ENCODE results near the gene BRINP1. TPM values are rescaled to one million over a fixed set of nuclear protein-coding genes. Genes with fewer than 3 reads are reported as not detected.

Gene BRINP1
- total and polyA plus RNA-seq, 10 of the 15 experiments (the other 5 are each of a cell fraction or from before 2014, with no cell fraction given), result not detected

DNA sequence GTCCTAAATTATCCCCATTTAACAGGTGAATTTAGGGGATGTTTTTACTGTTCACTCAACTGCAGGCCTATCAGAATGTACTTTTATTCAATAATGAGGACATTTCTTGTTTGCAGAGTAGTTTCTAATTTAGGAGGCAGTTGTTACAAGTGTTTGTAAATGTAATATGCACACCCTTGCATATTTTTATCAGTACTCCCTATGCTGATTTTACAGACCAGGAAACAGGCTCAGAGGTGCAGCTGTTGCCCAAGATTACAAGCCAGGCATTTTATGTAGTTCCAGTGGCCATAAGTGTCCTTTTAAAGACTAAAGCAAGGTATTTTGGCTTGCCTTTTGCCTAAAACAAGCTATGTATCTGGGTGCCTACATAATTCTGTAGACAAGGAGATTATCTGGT, 47.6 kb upstream of the BRINP1 start:
- Histone ChIP-seq H3K4me3 (no peak overlapping the region), H2AFZ (ENCODE audit: control insufficient read depth, low read depth, low read length) (no peak overlapping the region), H4K20me1 (ENCODE audit: control insufficient read depth, insufficient read depth) (no peaks in the 10 kb centered on the region), H3K36me3 (ENCODE audit: control insufficient read depth in 2 of 2, insufficient read depth in 2 of 2, low read length in 1 of 2) (no peaks in the 10 kb centered on the region), H3K4me1 (ENCODE audit: control insufficient read depth, insufficient read depth, low read length) (no peaks in the 10 kb centered on the region), H3K79me2 (ENCODE audit: control insufficient read depth, insufficient read depth, low read length) (no peaks in the 10 kb centered on the region), H3K9ac (ENCODE audit: control insufficient read depth, insufficient read depth, low read length) (no peak overlapping the region), H3K9me3 (replicated peaks; ENCODE audit: control insufficient read depth, insufficient read depth, low read length) (no peaks in the 10 kb centered on the region), H3K27me3 (replicated peaks in 1 of 2; ENCODE audit: control insufficient read depth in 2 of 2, insufficient read depth in 2 of 2, low read length in 1 of 2) (no peaks in the 10 kb centered on the region), H3K4me2 (ENCODE audit: control insufficient read depth, insufficient read depth) (no peak overlapping the region), H3K27ac (ENCODE audit: control insufficient read depth, insufficient read depth) (no peak overlapping the region)
- RAD21 ChIA-PET (ENCODE audit: unreplicated experiment), result no interaction called here
- POLR2A ChIA-PET, result interaction anchor here (0.7 kb wide), 1 partner anchor 33 kb away, joined by 3 read pairs; no protein-coding TSS in a partner anchor
- no TSS peak for BruUV-seq (replicated peaks)
- TF ChIP-seq BRCA1 (IDR thresholded peaks at IDR 0.05; ENCODE audit: low read depth, low read length) (no peak), SPI1 (IDR thresholded peaks at IDR 0.05; ENCODE audit: borderline replicate concordance, insufficient read depth, low read depth, low read length) (no peak), SREBF2 (IDR thresholded peaks at IDR 0.05; ENCODE audit: low read length) (no peak)
- TF ChIP-seq, protein P1, sequence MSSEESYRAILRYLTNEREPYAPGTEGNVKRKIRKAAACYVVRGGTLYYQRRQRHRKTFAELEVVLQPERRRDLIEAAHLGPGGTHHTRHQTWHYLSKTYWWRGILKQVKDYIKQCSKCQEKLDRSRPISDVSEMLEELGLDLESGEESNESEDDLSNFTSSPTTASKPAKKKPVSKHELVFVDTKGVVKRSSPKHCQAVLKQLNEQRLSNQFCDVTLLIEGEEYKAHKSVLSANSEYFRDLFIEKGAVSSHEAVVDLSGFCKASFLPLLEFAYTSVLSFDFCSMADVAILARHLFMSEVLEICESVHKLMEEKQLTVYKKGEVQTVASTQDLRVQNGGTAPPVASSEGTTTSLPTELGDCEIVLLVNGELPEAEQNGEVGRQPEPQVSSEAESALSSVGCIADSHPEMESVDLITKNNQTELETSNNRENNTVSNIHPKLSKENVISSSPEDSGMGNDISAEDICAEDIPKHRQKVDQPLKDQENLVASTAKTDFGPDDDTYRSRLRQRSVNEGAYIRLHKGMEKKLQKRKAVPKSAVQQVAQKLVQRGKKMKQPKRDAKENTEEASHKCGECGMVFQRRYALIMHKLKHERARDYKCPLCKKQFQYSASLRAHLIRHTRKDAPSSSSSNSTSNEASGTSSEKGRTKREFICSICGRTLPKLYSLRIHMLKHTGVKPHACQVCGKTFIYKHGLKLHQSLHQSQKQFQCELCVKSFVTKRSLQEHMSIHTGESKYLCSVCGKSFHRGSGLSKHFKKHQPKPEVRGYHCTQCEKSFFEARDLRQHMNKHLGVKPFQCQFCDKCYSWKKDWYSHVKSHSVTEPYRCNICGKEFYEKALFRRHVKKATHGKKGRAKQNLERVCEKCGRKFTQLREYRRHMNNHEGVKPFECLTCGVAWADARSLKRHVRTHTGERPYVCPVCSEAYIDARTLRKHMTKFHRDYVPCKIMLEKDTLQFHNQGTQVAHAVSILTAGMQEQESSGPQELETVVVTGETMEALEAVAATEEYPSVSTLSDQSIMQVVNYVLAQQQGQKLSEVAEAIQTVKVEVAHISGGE (CRISPR knock-in tag; IDR thresholded peaks at IDR 0.05), result no peak
- TF ChIP-seq, protein P2, sequence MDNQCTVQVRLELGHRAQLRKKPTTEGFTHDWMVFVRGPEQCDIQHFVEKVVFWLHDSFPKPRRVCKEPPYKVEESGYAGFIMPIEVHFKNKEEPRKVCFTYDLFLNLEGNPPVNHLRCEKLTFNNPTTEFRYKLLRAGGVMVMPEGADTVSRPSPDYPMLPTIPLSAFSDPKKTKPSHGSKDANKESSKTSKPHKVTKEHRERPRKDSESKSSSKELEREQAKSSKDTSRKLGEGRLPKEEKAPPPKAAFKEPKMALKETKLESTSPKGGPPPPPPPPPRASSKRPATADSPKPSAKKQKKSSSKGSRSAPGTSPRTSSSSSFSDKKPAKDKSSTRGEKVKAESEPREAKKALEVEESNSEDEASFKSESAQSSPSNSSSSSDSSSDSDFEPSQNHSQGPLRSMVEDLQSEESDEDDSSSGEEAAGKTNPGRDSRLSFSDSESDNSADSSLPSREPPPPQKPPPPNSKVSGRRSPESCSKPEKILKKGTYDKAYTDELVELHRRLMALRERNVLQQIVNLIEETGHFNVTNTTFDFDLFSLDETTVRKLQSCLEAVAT (IDR thresholded peaks at IDR 0.05), result no peak
- TF ChIP-seq, protein P3, sequence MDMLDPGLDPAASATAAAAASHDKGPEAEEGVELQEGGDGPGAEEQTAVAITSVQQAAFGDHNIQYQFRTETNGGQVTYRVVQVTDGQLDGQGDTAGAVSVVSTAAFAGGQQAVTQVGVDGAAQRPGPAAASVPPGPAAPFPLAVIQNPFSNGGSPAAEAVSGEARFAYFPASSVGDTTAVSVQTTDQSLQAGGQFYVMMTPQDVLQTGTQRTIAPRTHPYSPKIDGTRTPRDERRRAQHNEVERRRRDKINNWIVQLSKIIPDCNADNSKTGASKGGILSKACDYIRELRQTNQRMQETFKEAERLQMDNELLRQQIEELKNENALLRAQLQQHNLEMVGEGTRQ (IDR thresholded peaks at IDR 0.05; ENCODE audit: borderline replicate concordance, low read depth, low read length), result no peak
- TF ChIP-seq, protein P4, sequence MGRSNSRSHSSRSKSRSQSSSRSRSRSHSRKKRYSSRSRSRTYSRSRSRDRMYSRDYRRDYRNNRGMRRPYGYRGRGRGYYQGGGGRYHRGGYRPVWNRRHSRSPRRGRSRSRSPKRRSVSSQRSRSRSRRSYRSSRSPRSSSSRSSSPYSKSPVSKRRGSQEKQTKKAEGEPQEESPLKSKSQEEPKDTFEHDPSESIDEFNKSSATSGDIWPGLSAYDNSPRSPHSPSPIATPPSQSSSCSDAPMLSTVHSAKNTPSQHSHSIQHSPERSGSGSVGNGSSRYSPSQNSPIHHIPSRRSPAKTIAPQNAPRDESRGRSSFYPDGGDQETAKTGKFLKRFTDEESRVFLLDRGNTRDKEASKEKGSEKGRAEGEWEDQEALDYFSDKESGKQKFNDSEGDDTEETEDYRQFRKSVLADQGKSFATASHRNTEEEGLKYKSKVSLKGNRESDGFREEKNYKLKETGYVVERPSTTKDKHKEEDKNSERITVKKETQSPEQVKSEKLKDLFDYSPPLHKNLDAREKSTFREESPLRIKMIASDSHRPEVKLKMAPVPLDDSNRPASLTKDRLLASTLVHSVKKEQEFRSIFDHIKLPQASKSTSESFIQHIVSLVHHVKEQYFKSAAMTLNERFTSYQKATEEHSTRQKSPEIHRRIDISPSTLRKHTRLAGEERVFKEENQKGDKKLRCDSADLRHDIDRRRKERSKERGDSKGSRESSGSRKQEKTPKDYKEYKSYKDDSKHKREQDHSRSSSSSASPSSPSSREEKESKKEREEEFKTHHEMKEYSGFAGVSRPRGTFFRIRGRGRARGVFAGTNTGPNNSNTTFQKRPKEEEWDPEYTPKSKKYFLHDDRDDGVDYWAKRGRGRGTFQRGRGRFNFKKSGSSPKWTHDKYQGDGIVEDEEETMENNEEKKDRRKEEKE (IDR thresholded peaks at IDR 0.05), result no peak
- SMC1A ChIA-PET (ENCODE audit: uncharacterized antibody, unreplicated experiment), result interaction anchor here (0.6 kb wide), 1 partner anchor 15 kb away, joined by 3 read pairs; no protein-coding TSS in a partner anchor
- no peak for ATAC-seq
- DNase-seq (ENCODE audit: low read depth, low spot score), result no peak
- in situ Hi-C loops (cut with MboI), result no loop called here
- FAIRE-seq, result no peak
- intact Hi-C loops (cut with micrococcal nuclease; ENCODE audit: unreplicated experiment), result no loop called here
- CTCF ChIA-PET, result no interaction called here

Data from GM12878 (cell line).